IMR-90 (cell line): ENCODE measurements around the gene AGAP1. TPM values are rescaled to one million over a fixed set of nuclear protein-coding genes. Genes with fewer than 3 reads are reported as not detected.

Source experiments
- ATAC-seq: fragments of 200-7000 bp; cut with Tn5 transposase; 2 replicates; pipeline ENCODE4 v1.9.1; 2020; ENCODE audit warnings: low read depth, mild to moderate bottlenecking, moderate library complexity
- BruUV-seq: library from RNA; stranded (reverse); fragments of 400-500 nt; replicated peaks from 2 replicates; lab custom pipeline; 2021; lab: Mats Ljungman, UMichigan
- CTCF ChIA-PET: fragments of 300-600 bp; formaldehyde crosslinking; extraction: SDS; loops from one replicate; lab custom pipeline; 2021; ENCODE audit warnings: antibody characterized with exemption; lab: Yijun Ruan, JAX
- POLR2A ChIA-PET: fragments of 300-600 bp; sonication (Branson Sonifier 250); formaldehyde crosslinking; loops from one replicate; lab custom pipeline; 2022; ENCODE audit warnings: antibody characterized with exemption; ENCODE audit not compliant: unreplicated experiment; lab: Charles Lee
- DNase-seq: peaks from one replicate; pipeline ENCODE4 v3.0.0; 2013
- H2AFZ ChIP-seq: replicated peaks from 2 replicates; pipeline ENCODE3; 2013; ENCODE audit warnings: low read length, mild to moderate bottlenecking; ENCODE audit not compliant: poor library complexity
- H2AK5ac ChIP-seq: 2 replicates; pipeline ENCODE4 v1.6.1; 2013; ENCODE audit warnings: low read depth, low read length, inconsistent platforms
- H2AK9ac ChIP-seq: replicated peaks from 2 replicates; pipeline ENCODE3; 2013; ENCODE audit warnings: mild to moderate bottlenecking, low read depth, low read length, moderate library complexity; ENCODE audit not compliant: poor library complexity
- H2BK120ac ChIP-seq: 2 replicates; pipeline ENCODE4 v1.6.1; 2013; ENCODE audit warnings: low read depth, low read length, inconsistent platforms
- H2BK15ac ChIP-seq: 3 replicates; pipeline ENCODE4 v1.6.1; 2013; ENCODE audit warnings: low read depth, low read length, inconsistent platforms
- H2BK20ac ChIP-seq: 2 replicates; pipeline ENCODE4 v1.6.1; 2013; ENCODE audit warnings: low read depth, mild to moderate bottlenecking, inconsistent platforms, low read length, moderate library complexity
- H2BK5ac ChIP-seq: 2 replicates; pipeline ENCODE4 v1.6.1; 2013; ENCODE audit warnings: mild to moderate bottlenecking, low read depth, low read length, inconsistent platforms; ENCODE audit not compliant: poor library complexity, severe bottlenecking
- H3K14ac ChIP-seq: replicated peaks from 2 replicates; pipeline ENCODE4 v1.6.1; 2013; ENCODE audit warnings: low read depth, low read length, inconsistent platforms
- H3K18ac ChIP-seq: 2 replicates; pipeline ENCODE4 v1.6.1; 2013; ENCODE audit warnings: low read depth, low read length, control low read depth
- H3K23ac ChIP-seq: 2 replicates; pipeline ENCODE4 v1.6.1; 2013; ENCODE audit warnings: low read depth, low read length, inconsistent platforms
- H3K27ac ChIP-seq: 2 replicates; pipeline ENCODE4 v1.5.1; 2013; ENCODE audit warnings: mild to moderate bottlenecking, control low read depth, low read length; ENCODE audit not compliant: insufficient read depth
- H3K27me3 ChIP-seq: 2 replicates; pipeline ENCODE4 v1.6.1; 2013; ENCODE audit warnings: low read length; ENCODE audit not compliant: control insufficient read depth, insufficient read depth
- H3K36me3 ChIP-seq: 2 replicates; pipeline ENCODE4 v1.6.1; 2013; ENCODE audit warnings: low read length, mixed read lengths; ENCODE audit not compliant: control insufficient read depth, insufficient read depth
- H3K4ac ChIP-seq: 2 replicates; pipeline ENCODE4 v1.6.1; 2013; ENCODE audit warnings: low read depth, low read length, inconsistent platforms
- H3K4me1 ChIP-seq: 2 replicates; pipeline ENCODE4 v1.6.1; 2013; ENCODE audit warnings: low read length, mixed read lengths; ENCODE audit not compliant: control insufficient read depth, insufficient read depth
- H3K4me2 ChIP-seq: 2 replicates; pipeline ENCODE4 v1.6.1; 2013; ENCODE audit warnings: low read depth, mild to moderate bottlenecking, control low read depth, low read length, moderate library complexity
- H3K4me3 ChIP-seq: 2 replicates; pipeline ENCODE4 v1.5.1; 2013; ENCODE audit warnings: low read depth, mild to moderate bottlenecking, control low read depth, low read length, moderate library complexity; ENCODE audit not compliant: insufficient read depth
- H3K56ac ChIP-seq: 2 replicates; pipeline ENCODE4 v1.6.1; 2013; ENCODE audit warnings: low read length, inconsistent platforms; ENCODE audit not compliant: insufficient read depth; ENCODE audit errors: extremely low read depth
- H3K79me1 ChIP-seq, 2 experiments: 2 replicates each; pipeline ENCODE4 v1.6.1; 2013; ENCODE audit warnings: low read length in 2 of 2, inconsistent platforms in 1 of 2, low read depth in 1 of 2
- H3K9ac ChIP-seq: 2 replicates; pipeline ENCODE4 v1.6.1; 2013; ENCODE audit warnings: low read depth, low read length, control low read depth
- H3K9me1 ChIP-seq: 2 replicates; pipeline ENCODE4 v1.6.1; 2013; ENCODE audit warnings: low read length, inconsistent platforms; ENCODE audit not compliant: insufficient read depth
- H3K9me3 ChIP-seq: 2 replicates; pipeline ENCODE4 v1.6.1; 2013; ENCODE audit warnings: low read length; ENCODE audit not compliant: control insufficient read depth, insufficient read depth
- H4K20me1 ChIP-seq: 2 replicates; pipeline ENCODE4 v1.6.1; 2013; ENCODE audit warnings: low read length, inconsistent platforms; ENCODE audit not compliant: insufficient read depth
- H4K5ac ChIP-seq: 2 replicates; pipeline ENCODE4 v1.6.1; 2013; ENCODE audit warnings: mild to moderate bottlenecking, low read depth, low read length, control low read depth
- H4K8ac ChIP-seq, 2 experiments: 2 replicates each; pipeline ENCODE4 v1.6.1; 2013; ENCODE audit warnings: low read depth in 2 of 2, low read length in 2 of 2, control low read depth in 1 of 2, inconsistent platforms in 1 of 2
- H4K91ac ChIP-seq: 2 replicates; pipeline ENCODE4 v1.6.1; 2013; ENCODE audit warnings: low read depth, low read length, inconsistent platforms; ENCODE audit not compliant: insufficient read depth
- CEBPB ChIP-seq: IDR thresholded peaks from 2 replicates; pipeline ENCODE4 v1.6.1; 2012; ENCODE audit warnings: low read depth, low read length, improper control_type of control experiment
- FOS ChIP-seq: fragments of 150-350 bp; IDR thresholded peaks from 2 replicates; pipeline ENCODE4 v1.6.1; 2016; ENCODE audit warnings: low read depth, low read length
- MAFK ChIP-seq: IDR thresholded peaks from 2 replicates; pipeline ENCODE4 v1.6.1; 2012; ENCODE audit warnings: low read depth, low read length, improper control_type of control experiment
- WGBS, 2 experiments: methylation state at CpG; one replicate each; pipeline versions ENCODE4 v1.1.5 to v1.1.7; 2013; ENCODE audit warnings: missing lambda C conversion rate in 2 of 2; ENCODE audit not compliant: insufficient read length in 1 of 2; ENCODE audit errors: extremely low coverage in 2 of 2; 5-methylcytosine and 5-hydroxymethylcytosine counted together
- dilution Hi-C: fragments of 300-500 bp; cut with HindIII; formaldehyde crosslinking; loops from one replicate; pipeline ENCODE4 v1.14.3; 2018; ENCODE audit warnings: low sequenced_read_pairs; ENCODE audit not compliant: unreplicated experiment
- in situ Hi-C: fragments of 300-500 bp; cut with MboI; formaldehyde crosslinking; loops from 3 replicates; pipeline ENCODE4 v1.14.3; 2019; ENCODE audit warnings: low sequenced_read_pairs, inconsistent platforms, mixed read lengths
- intact Hi-C: fragments of 100-400 bp; cut with micrococcal nuclease; formaldehyde crosslinking; loops from 2 replicates; pipeline ENCODE4 v1.10.0; 2022
- polyA plus RNA-seq, 3 experiments: library from polyadenylated mRNA; depleted of rRNA; stranded (reverse); fragments of >200 nt; gene quantifications; 2 replicates each; pipeline ENCODE4 v1.2.3, GENCODE V29; 2012; ENCODE audit warnings: low replicate concordance in 1 of 3
- total RNA-seq: library from RNA; depleted of rRNA; stranded (reverse); fragments of >200 nt; gene quantifications from 2 replicates; pipeline ENCODE4 v1.2.3, GENCODE V29; 2012
- TF ChIP-seq, protein P1 (sequence below): fragments of 150-350 bp; IDR thresholded peaks from 2 replicates; pipeline ENCODE4 v1.6.1; 2017; ENCODE audit warnings: mild to moderate bottlenecking, antibody characterized with exemption, low read length, low read depth

The AGAP1 gene
- total and polyA plus RNA-seq, 2 of the 4 experiments (the other 2 are of a cell fraction) = 15.1 to 16.4 TPM

DNA sequence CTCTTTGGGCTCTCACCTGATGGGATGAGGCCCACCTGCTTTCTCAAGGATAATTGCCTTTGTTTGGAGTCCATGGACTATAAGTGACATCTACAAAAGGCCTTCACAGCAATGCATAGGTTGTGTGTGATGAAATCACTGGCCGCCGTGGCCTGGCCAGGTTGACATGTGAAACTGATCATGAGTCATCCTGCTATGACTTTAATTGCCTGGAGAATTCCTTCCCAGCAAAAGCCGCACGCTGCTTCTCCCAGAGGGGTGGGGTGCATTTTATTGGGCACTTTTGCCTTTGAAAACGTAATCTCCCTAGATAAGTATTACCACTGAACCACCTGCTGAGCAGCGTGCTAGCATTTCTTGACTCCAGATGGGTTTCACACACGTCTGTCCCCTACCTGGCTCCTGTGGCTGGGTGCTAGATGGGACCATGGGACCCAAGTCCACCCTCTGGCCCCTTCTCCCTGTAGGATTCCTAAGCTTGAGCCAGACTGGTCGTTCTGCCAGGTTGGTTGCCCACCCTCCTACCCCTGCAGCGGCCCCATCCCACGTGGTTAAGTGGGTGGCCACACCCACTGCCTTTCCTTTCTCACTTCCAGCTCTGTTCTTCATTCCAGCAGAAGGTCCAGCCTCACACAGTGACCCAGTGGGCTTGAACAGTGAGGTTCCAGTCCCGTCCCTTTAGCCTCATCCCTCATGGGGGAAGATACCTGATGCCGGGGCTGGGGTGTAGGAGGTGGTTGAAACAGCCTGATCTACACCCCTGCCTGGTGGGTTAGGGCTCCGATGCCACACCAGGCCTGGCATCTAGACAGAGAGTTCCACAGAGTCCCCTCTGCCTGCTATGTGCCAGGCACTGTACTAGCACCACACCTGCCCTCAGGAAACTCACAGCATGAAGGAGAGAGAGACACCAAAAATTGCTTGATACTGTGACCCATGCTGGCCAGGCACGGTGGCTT lies 584.7 kb downstream of the AGAP1 start:
- Histone ChIP-seq H4K8ac (no peak overlapping the region), H3K27me3 (no peaks in the 10 kb centered on the region), H3K9ac (no peak overlapping the region), H3K9me1 (no peaks in the 10 kb centered on the region; the same call in 1 of the 2 replicates), H2AK5ac (no peak overlapping the region), H2AFZ (no peak overlapping the region), H3K56ac (no peak overlapping the region), H2BK15ac (no peak overlapping the region), H4K20me1 (no peaks in the 10 kb centered on the region), H3K27ac (no peak overlapping the region), H2BK20ac (no peak overlapping the region), H2BK5ac (no peak overlapping the region), H2BK120ac (no peak overlapping the region), H3K14ac (no peak overlapping the region), H3K79me1 (no peaks in the 10 kb centered on the region), H3K4ac (no peak overlapping the region), H3K36me3 (no peaks in the 10 kb centered on the region), H4K91ac (no peak overlapping the region), H3K4me3 (no peak overlapping the region), H3K4me1 (peaks cover 2% of the 10 kb centered on the region), H3K18ac (no peak overlapping the region), H3K4me2 (no peak overlapping the region), H3K23ac (no peak overlapping the region), H4K5ac (no peak overlapping the region), H2AK9ac (no peak overlapping the region), H3K9me3 (no peaks in the 10 kb centered on the region)
- WGBS, 2 experiments = 80% methylated on average over 2 of the region's 14 CpGs; no CpG with 5 or more reads in 1 of the 2 experiments
- in situ Hi-C loops (no loop called here), intact Hi-C loops (no loop called here), dilution Hi-C loops (no loop called here)
- BruUV-seq = no TSS peak
- POLR2A ChIA-PET = no interaction called here
- TF ChIP-seq FOS (0 out of 2 replicates have a peak, but pooled peaks have one; percentile 14), CEBPB (peak; percentile 60; the same call in 1 of the 2 replicates), MAFK (no peak)
- TF ChIP-seq, protein P1, sequence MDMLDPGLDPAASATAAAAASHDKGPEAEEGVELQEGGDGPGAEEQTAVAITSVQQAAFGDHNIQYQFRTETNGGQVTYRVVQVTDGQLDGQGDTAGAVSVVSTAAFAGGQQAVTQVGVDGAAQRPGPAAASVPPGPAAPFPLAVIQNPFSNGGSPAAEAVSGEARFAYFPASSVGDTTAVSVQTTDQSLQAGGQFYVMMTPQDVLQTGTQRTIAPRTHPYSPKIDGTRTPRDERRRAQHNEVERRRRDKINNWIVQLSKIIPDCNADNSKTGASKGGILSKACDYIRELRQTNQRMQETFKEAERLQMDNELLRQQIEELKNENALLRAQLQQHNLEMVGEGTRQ = no peak
- peak; percentile 59 for DNase-seq
- ATAC-seq = no peak
- CTCF ChIA-PET = no interaction called here
